ENCODE data around the gene SUCO.

GRCh38 chr1:172647987-172648386 is 115.0 kb downstream of the SUCO start:
- TF ChIP-seq CTCF (IDR thresholded peaks at IDR 0.05) (no peak), POLR2AphosphoS5 (IDR thresholded peaks at IDR 0.05) (no peak), POLR2A (IDR thresholded peaks at IDR 0.05) (no peak)
